Hepatocyte (in vitro differentiated cells): Measurements from ENCODE around the gene ZBTB42. TPM values are rescaled to one million over a fixed set of nuclear protein-coding genes. Genes with fewer than 3 reads are reported as not detected.

Source experiments
- DNase-seq: peaks from one replicate; pipeline ENCODE4 v3.0.0-alpha.2; 2016; ENCODE audit warnings: low spot score
- H2AFZ ChIP-seq: fragments of 200-600 bp; sonication (generic); 2 replicates; pipeline ENCODE4 v1.6.0; 2016; ENCODE audit warnings: antibody characterized with exemption, mild to moderate bottlenecking
- H3K27ac ChIP-seq: fragments of 200-600 bp; sonication (generic); 2 replicates; pipeline ENCODE4 v1.5.1; 2016; ENCODE audit warnings: mild to moderate bottlenecking
- H3K27me3 ChIP-seq: fragments of 200-600 bp; sonication (generic); 2 replicates; pipeline ENCODE4 v1.6.1; 2016
- H3K36me3 ChIP-seq: fragments of 200-600 bp; sonication (generic); replicated peaks from 2 replicates; pipeline ENCODE4 v1.5.1; 2016; ENCODE audit warnings: low read depth; ENCODE audit not compliant: insufficient read depth
- H3K4me1 ChIP-seq: fragments of 200-600 bp; sonication (generic); 2 replicates; pipeline ENCODE4 v1.5.1; 2016; ENCODE audit warnings: mild to moderate bottlenecking, moderate library complexity; ENCODE audit not compliant: insufficient read depth
- H3K4me2 ChIP-seq: fragments of 200-600 bp; sonication (generic); 2 replicates; pipeline ENCODE4 v1.6.0; 2016
- H3K4me3 ChIP-seq: fragments of 200-600 bp; sonication (generic); 2 replicates; pipeline ENCODE4 v1.5.1; 2016; ENCODE audit warnings: mild to moderate bottlenecking
- H3K79me2 ChIP-seq: fragments of 200-600 bp; sonication (generic); 2 replicates; pipeline ENCODE4 v1.6.0; 2017; ENCODE audit warnings: mild to moderate bottlenecking
- H3K9me2 ChIP-seq: fragments of 200-600 bp; sonication (generic); replicated peaks from 2 replicates; pipeline ENCODE4 v1.6.0; 2017; ENCODE audit warnings: mild to moderate bottlenecking; ENCODE audit not compliant: insufficient read depth
- H3K9me3 ChIP-seq: fragments of 200-600 bp; sonication (generic); 2 replicates; pipeline ENCODE4 v1.5.1; 2016; ENCODE audit warnings: low read depth, mild to moderate bottlenecking
- H4K20me1 ChIP-seq: fragments of 200-600 bp; sonication (generic); 2 replicates; pipeline ENCODE4 v1.6.0; 2016; ENCODE audit warnings: mild to moderate bottlenecking; ENCODE audit not compliant: insufficient read depth, poor library complexity, severe bottlenecking
- EZH2 ChIP-seq: fragments of 200-600 bp; sonication (generic); IDR thresholded peaks from 2 replicates; pipeline ENCODE4 v1.6.1; 2016; ENCODE audit warnings: antibody characterized with exemption, mild to moderate bottlenecking, borderline replicate concordance
- EZH2phosphoT487 ChIP-seq: fragments of 200-600 bp; sonication (generic); IDR thresholded peaks from one replicate; pipeline ENCODE4 v1.6.1; 2018; ENCODE audit warnings: antibody characterized with exemption, mild to moderate bottlenecking, low read depth, moderate library complexity; ENCODE audit not compliant: unreplicated experiment, severe bottlenecking
- WGBS: methylation state at CpG from one replicate; pipeline ENCODE4 v1.1.6; 2016; ENCODE audit warnings: low lambda C conversion rate; ENCODE audit errors: missing lambda C conversion rate; 5-methylcytosine and 5-hydroxymethylcytosine counted together
- polyA plus RNA-seq: library from polyadenylated mRNA; unstranded; fragments of >200 nt; fragmentation: Nextera tagmentation; extraction: Ambion mirVana; gene quantifications from 2 replicates; pipeline ENCODE4 v1.2.1, GENCODE V29; 2016
- total RNA-seq: library from RNA; depleted of rRNA; stranded (reverse); fragments of >200 nt; gene quantifications from 2 replicates; pipeline ENCODE4 v1.2.3, GENCODE V29; 2014
- TF ChIP-seq, protein P1 (sequence below): fragments of 200-600 bp; sonication (generic); IDR thresholded peaks from 2 replicates; pipeline ENCODE4 v1.5.1; 2016; ENCODE audit warnings: antibody characterized with exemption, mild to moderate bottlenecking; ENCODE audit not compliant: poor library complexity

Gene ZBTB42
- total and polyA plus RNA-seq, 2 experiments from 2014 or later, result 3.6 to 8.6 TPM

DNA sequence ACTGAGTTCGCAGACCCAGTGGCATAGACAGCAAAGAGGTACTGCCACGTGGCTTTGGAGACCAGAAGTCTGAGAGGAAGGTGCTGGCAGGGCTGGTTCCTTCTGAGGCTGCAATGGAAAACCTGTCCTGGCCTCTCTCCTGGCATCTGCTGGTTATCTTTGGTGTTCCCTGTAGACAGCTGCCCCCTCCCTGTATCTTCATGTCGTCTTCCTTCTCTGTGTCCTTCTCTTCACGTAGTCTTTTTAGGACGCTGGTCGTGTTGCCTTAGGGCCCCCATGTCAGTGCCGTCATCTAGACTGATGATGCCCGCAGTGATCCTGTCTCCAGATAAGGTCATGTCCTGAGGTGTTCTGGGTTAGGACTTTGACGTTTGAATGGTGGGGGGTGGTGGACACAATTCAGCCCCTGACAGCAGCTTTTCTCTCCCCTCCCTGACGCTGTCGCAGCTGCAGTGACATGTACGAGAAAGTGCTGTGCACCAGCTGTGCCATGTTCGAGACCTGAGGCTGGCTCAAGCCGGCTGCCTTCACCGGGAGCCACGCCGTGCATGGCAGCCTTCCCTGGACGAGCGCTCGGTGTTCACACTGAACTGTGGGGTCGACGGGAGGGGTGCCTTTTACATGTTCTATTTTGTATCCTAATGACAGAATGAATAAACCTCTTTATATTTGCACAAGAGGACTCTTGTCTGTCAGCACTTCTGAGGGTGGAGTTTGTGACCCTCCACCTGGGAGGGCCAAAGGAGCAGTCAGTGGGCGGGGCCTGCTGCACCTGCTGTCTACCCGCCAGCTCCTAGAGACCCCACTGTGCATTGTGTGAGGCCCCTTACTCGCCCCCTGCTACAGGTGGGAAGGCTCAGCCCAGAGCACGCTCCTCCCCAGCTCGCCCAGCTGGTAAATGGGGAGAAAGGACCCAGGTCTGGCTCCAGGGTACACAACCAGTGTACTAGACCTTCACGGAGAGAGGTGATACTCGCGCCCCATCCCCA is 41.6 kb upstream of the ZBTB42 start:
- TF ChIP-seq EZH2phosphoT487 (no peak), EZH2 (no peak)
- TF ChIP-seq, protein P1, sequence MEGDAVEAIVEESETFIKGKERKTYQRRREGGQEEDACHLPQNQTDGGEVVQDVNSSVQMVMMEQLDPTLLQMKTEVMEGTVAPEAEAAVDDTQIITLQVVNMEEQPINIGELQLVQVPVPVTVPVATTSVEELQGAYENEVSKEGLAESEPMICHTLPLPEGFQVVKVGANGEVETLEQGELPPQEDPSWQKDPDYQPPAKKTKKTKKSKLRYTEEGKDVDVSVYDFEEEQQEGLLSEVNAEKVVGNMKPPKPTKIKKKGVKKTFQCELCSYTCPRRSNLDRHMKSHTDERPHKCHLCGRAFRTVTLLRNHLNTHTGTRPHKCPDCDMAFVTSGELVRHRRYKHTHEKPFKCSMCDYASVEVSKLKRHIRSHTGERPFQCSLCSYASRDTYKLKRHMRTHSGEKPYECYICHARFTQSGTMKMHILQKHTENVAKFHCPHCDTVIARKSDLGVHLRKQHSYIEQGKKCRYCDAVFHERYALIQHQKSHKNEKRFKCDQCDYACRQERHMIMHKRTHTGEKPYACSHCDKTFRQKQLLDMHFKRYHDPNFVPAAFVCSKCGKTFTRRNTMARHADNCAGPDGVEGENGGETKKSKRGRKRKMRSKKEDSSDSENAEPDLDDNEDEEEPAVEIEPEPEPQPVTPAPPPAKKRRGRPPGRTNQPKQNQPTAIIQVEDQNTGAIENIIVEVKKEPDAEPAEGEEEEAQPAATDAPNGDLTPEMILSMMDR, result no peak
- H3K79me2 ChIP-seq, result peaks cover 71% of the 10 kb centered on the region
- no peak overlapping the region for H3K4me2 ChIP-seq
- H3K27ac ChIP-seq, result no peak overlapping the region
- H3K4me3 ChIP-seq, result no peak overlapping the region
- WGBS, result 92% methylated on average over 30 of the region's 30 CpGs
- H3K9me3 ChIP-seq, result no peaks in the 10 kb centered on the region
- peaks cover 4% of the 10 kb centered on the region for H3K4me1 ChIP-seq
- DNase-seq, result no peak
- H3K9me2 ChIP-seq, result no peaks in the 10 kb centered on the region
- H4K20me1 ChIP-seq, result peaks cover 22% of the 10 kb centered on the region
- H3K27me3 ChIP-seq, result no peaks in the 10 kb centered on the region
- no peak overlapping the region for H2AFZ ChIP-seq
- no peaks in the 10 kb centered on the region for H3K36me3 ChIP-seq

DNA sequence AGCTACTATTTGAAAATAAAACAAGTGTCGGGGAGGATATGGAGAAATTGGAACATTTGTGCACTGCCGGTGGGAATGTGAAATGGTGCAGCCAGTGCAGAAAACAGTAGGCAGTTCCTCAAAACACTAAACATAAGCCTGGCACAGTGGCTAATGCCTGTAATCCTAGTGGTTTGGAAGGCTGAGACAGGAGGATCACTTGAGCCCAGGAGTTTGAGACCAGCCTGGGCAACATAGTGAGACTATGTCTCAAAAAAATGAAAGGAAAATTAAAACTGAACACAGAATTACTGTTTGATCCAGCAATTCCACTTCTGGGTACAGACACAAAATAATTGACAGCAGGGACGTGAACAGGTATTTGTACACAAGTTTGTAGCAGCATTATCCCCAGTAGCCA is 35.4 kb upstream of the ZBTB42 start:
- DNase-seq, result no peak
- TF ChIP-seq, protein P1, result no peak
- TF ChIP-seq EZH2phosphoT487, result no peak
- no peak for TF ChIP-seq EZH2
- no peaks in the 10 kb centered on the region for H3K9me3 ChIP-seq
- 96% methylated on average over 3 of the region's 3 CpGs for WGBS
- H4K20me1 ChIP-seq, result no peaks in the 10 kb centered on the region
- H3K36me3 ChIP-seq, result no peaks in the 10 kb centered on the region
- H3K27ac ChIP-seq, result no peak overlapping the region
- no peak overlapping the region for H2AFZ ChIP-seq
- H3K27me3 ChIP-seq, result no peaks in the 10 kb centered on the region
- H3K4me1 ChIP-seq, result peaks cover 4% of the 10 kb centered on the region
- no peak overlapping the region for H3K4me3 ChIP-seq
- H3K9me2 ChIP-seq, result no peaks in the 10 kb centered on the region
- H3K79me2 ChIP-seq, result peaks cover 29% of the 10 kb centered on the region
- H3K4me2 ChIP-seq, result peak overlapping the region; percentile 16

DNA sequence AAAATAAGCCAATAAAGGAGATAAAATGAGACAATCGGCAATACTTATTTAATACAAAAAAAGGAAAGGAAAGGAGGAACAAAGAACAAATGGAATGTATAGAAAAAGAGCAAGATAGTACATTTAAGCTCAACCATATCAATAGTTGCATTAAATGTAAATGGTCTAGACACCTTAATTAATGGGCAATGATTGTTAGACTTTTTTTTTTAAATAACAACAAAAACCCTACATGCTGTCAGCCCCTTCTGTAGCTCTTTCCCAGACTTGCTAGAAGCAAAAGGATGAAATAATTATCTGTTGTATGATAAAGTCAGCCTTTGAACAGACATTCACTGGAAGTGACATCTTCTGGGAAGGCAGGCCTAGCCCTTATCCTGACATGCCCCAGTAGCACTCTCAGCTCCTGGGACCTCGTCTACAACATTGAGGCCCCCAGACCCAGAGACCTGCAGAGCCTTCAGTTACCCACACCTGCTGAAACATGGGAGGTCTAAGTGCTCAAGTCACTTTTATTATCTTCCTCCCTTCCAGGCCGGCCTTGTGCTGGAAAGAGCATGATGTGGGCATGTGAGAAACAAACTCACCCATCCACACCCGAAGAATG is 34.5 kb upstream of the ZBTB42 start:
- peaks cover 29% of the 10 kb centered on the region for H3K79me2 ChIP-seq
- peak overlapping the region; percentile 56 for H3K4me2 ChIP-seq
- H3K4me3 ChIP-seq, result no peak overlapping the region
- peaks cover 4% of the 10 kb centered on the region for H3K4me1 ChIP-seq
- no peaks in the 10 kb centered on the region for H4K20me1 ChIP-seq
- no peaks in the 10 kb centered on the region for H3K9me3 ChIP-seq
- H3K27me3 ChIP-seq, result no peaks in the 10 kb centered on the region
- H3K27ac ChIP-seq, result peak overlapping the region; percentile 37
- TF ChIP-seq EZH2 (no peak), EZH2phosphoT487 (no peak)
- TF ChIP-seq, protein P1, result no peak
- WGBS, result 82% methylated on average over 4 of the region's 4 CpGs
- DNase-seq, result no peak
- H3K36me3 ChIP-seq, result no peaks in the 10 kb centered on the region
- H3K9me2 ChIP-seq, result no peaks in the 10 kb centered on the region
- H2AFZ ChIP-seq, result no peak overlapping the region
